ENCODE data around the gene MLEC. TPM values are rescaled to one million over a fixed set of nuclear protein-coding genes. Genes with fewer than 3 reads are reported as not detected.

MLEC gene
- total and polyA plus RNA-seq, 2 donors: 18.5 to 52.0 TPM

- Histone ChIP-seq H3K4me3 (ENCODE audit: low read length in 2 of 2) (no peak overlapping the region), H3K4me1 (ENCODE audit: control insufficient read depth in 2 of 2, insufficient read depth in 2 of 2, low read length in 2 of 2) (no peaks in the 10 kb centered on the region), H3K27ac (ENCODE audit: low read depth in 1 of 2, low read length in 1 of 2) (no peak overlapping the region), H3K36me3 (ENCODE audit: control insufficient read depth in 2 of 2, insufficient read depth in 2 of 2, low read length in 1 of 2) (peaks cover 2 to 23% of the 10 kb centered on the region in 2 donors), H3K27me3 (ENCODE audit: control insufficient read depth in 2 of 2, insufficient read depth in 1 of 2, low read length in 1 of 2) (no peaks in the 10 kb centered on the region), H3K9me3 (ENCODE audit: control insufficient read depth in 2 of 2, insufficient read depth in 1 of 2, low read length in 1 of 2) (no peaks in the 10 kb centered on the region)
- DNase-seq (ENCODE audit: low read depth in 6 of 9, low spot score in 9 of 9): no peak
- 98% methylated on average over 15 of the region's 15 CpGs for whole genome bisulfite sequencing
Observed at GRCh38 chr12:120740871-120741270, 53.9 kb downstream of the MLEC start.

- no peak for DNase-seq (ENCODE audit: low read depth in 6 of 9, low spot score in 9 of 9)
- Histone ChIP-seq H3K36me3 (ENCODE audit: control insufficient read depth in 2 of 2, insufficient read depth in 2 of 2, low read length in 1 of 2) (peaks cover 2 to 23% of the 10 kb centered on the region in 2 donors), H3K4me3 (ENCODE audit: low read length in 2 of 2) (no peak overlapping the region), H3K9me3 (ENCODE audit: control insufficient read depth in 2 of 2, insufficient read depth in 1 of 2, low read length in 1 of 2) (no peaks in the 10 kb centered on the region), H3K27me3 (ENCODE audit: control insufficient read depth in 2 of 2, insufficient read depth in 1 of 2, low read length in 1 of 2) (no peaks in the 10 kb centered on the region), H3K4me1 (ENCODE audit: control insufficient read depth in 2 of 2, insufficient read depth in 2 of 2, low read length in 2 of 2) (no peaks in the 10 kb centered on the region), H3K27ac (ENCODE audit: low read depth in 1 of 2, low read length in 1 of 2) (no peak overlapping the region)
- 95% methylated on average over 33 of the region's 33 CpGs for WGBS
Observed at GRCh38 chr12:120741476-120742421, 54.8 kb downstream of the MLEC start.

GRCh38 chr12:120744922-120745493 lies 58.1 kb downstream of the MLEC start:
- 96% methylated on average over 15 of the region's 15 CpGs for WGBS
- no peak for DNase-seq (ENCODE audit: low read depth in 6 of 9, low spot score in 9 of 9)
- Histone ChIP-seq H3K36me3 (ENCODE audit: control insufficient read depth in 2 of 2, insufficient read depth in 2 of 2, low read length in 1 of 2) (no peaks in the 10 kb centered on the region), H3K4me3 (ENCODE audit: low read length in 2 of 2) (no peak overlapping the region), H3K27me3 (ENCODE audit: control insufficient read depth in 2 of 2, insufficient read depth in 1 of 2, low read length in 1 of 2) (no peaks in the 10 kb centered on the region), H3K9me3 (ENCODE audit: control insufficient read depth in 2 of 2, insufficient read depth in 1 of 2, low read length in 1 of 2) (no peaks in the 10 kb centered on the region), H3K27ac (ENCODE audit: low read depth in 1 of 2, low read length in 1 of 2) (no peak overlapping the region), H3K4me1 (ENCODE audit: control insufficient read depth in 2 of 2, insufficient read depth in 2 of 2, low read length in 2 of 2) (no peaks in the 10 kb centered on the region)

GRCh38 chr12:120748242-120748641 lies 61.3 kb downstream of the MLEC start:
- Histone ChIP-seq H3K9me3 (ENCODE audit: control insufficient read depth in 2 of 2, insufficient read depth in 1 of 2, low read length in 1 of 2) (no peaks in the 10 kb centered on the region), H3K27ac (ENCODE audit: low read depth in 1 of 2, low read length in 1 of 2) (no peak overlapping the region), H3K27me3 (ENCODE audit: control insufficient read depth in 2 of 2, insufficient read depth in 1 of 2, low read length in 1 of 2) (no peaks in the 10 kb centered on the region), H3K4me1 (ENCODE audit: control insufficient read depth in 2 of 2, insufficient read depth in 2 of 2, low read length in 2 of 2) (no peaks in the 10 kb centered on the region), H3K36me3 (ENCODE audit: control insufficient read depth in 2 of 2, insufficient read depth in 2 of 2, low read length in 1 of 2) (no peaks in the 10 kb centered on the region), H3K4me3 (ENCODE audit: low read length in 2 of 2) (no peak overlapping the region)
- no peak for DNase-seq (ENCODE audit: low read depth in 6 of 9, low spot score in 9 of 9)
- 97% methylated on average over 7 of the region's 7 CpGs for WGBS

GRCh38 chr12:120749256-120749655 lies 62.3 kb downstream of the MLEC start:
- no peak for DNase-seq (ENCODE audit: low read depth in 6 of 9, low spot score in 9 of 9)
- no peaks in the 10 kb centered on the region for H3K4me1 ChIP-seq (ENCODE audit: control insufficient read depth in 2 of 2, insufficient read depth in 2 of 2, low read length in 2 of 2)
- no peak overlapping the region for H3K27ac ChIP-seq (ENCODE audit: low read depth in 1 of 2, low read length in 1 of 2)
- H3K9me3 ChIP-seq (ENCODE audit: control insufficient read depth in 2 of 2, insufficient read depth in 1 of 2, low read length in 1 of 2): peaks cover 0 to under 1% of the 10 kb centered on the region in 2 donors
- no peaks in the 10 kb centered on the region for H3K36me3 ChIP-seq (ENCODE audit: control insufficient read depth in 2 of 2, insufficient read depth in 2 of 2, low read length in 1 of 2)
- 96% methylated on average over 5 of the region's 5 CpGs for WGBS
- H3K4me3 ChIP-seq (ENCODE audit: low read length in 2 of 2): no peak overlapping the region
- H3K27me3 ChIP-seq (ENCODE audit: control insufficient read depth in 2 of 2, insufficient read depth in 1 of 2, low read length in 1 of 2): no peaks in the 10 kb centered on the region

- Histone ChIP-seq H3K36me3 (ENCODE audit: control insufficient read depth in 2 of 2, insufficient read depth in 2 of 2, low read length in 1 of 2) (no peaks in the 10 kb centered on the region), H3K9me3 (ENCODE audit: control insufficient read depth in 2 of 2, insufficient read depth in 1 of 2, low read length in 1 of 2) (peaks cover 0 to 6% of the 10 kb centered on the region in 2 donors), H3K4me1 (ENCODE audit: control insufficient read depth in 2 of 2, insufficient read depth in 2 of 2, low read length in 2 of 2) (no peaks in the 10 kb centered on the region), H3K4me3 (ENCODE audit: low read length in 2 of 2) (no peak overlapping the region), H3K27ac (ENCODE audit: low read depth in 1 of 2, low read length in 1 of 2) (no peak overlapping the region), H3K27me3 (ENCODE audit: control insufficient read depth in 2 of 2, insufficient read depth in 1 of 2, low read length in 1 of 2) (no peaks in the 10 kb centered on the region)
- DNase-seq (ENCODE audit: low read depth in 6 of 9, low spot score in 9 of 9): no peak
- 96% methylated on average over 5 of the region's 5 CpGs for WGBS
Observed at GRCh38 chr12:120750806-120751205, 63.9 kb downstream of the MLEC start.

- no peak overlapping the region for H3K4me3 ChIP-seq (ENCODE audit: low read length in 2 of 2)
- H3K9me3 ChIP-seq (ENCODE audit: control insufficient read depth in 2 of 2, insufficient read depth in 1 of 2, low read length in 1 of 2): peaks cover 0 to 6% of the 10 kb centered on the region in 2 donors
- 97% methylated on average over 9 of the region's 9 CpGs for WGBS
- H3K27me3 ChIP-seq (ENCODE audit: control insufficient read depth in 2 of 2, insufficient read depth in 1 of 2, low read length in 1 of 2): no peaks in the 10 kb centered on the region
- H3K27ac ChIP-seq (ENCODE audit: low read depth in 1 of 2, low read length in 1 of 2): no peak overlapping the region
- H3K36me3 ChIP-seq (ENCODE audit: control insufficient read depth in 2 of 2, insufficient read depth in 2 of 2, low read length in 1 of 2): no peaks in the 10 kb centered on the region
- no peaks in the 10 kb centered on the region for H3K4me1 ChIP-seq (ENCODE audit: control insufficient read depth in 2 of 2, insufficient read depth in 2 of 2, low read length in 2 of 2)
- no peak for DNase-seq (ENCODE audit: low read depth in 6 of 9, low spot score in 9 of 9)
Observed at GRCh38 chr12:120751389-120751788, 64.4 kb downstream of the MLEC start.

Other genes with a start within 250 kb of the MLEC start
- gene COX6A1, start 249.0 kb upstream of the MLEC start, total RNA-seq: 443 TPM
- 494 TPM for gene COX6A1, start 249.0 kb upstream of the MLEC start, polyA plus RNA-seq
- 34.8 TPM for gene TRIAP1, start 240.8 kb upstream of the MLEC start, total RNA-seq
- 50.3 TPM for gene TRIAP1, start 240.8 kb upstream of the MLEC start, polyA plus RNA-seq
- gene GATC, start 240.7 kb upstream of the MLEC start, total RNA-seq: 22.8 TPM
- gene GATC, start 240.7 kb upstream of the MLEC start, polyA plus RNA-seq: 14.4 TPM
- gene SRSF9, start 217.4 kb upstream of the MLEC start, total RNA-seq: 152 TPM
- gene SRSF9, start 217.4 kb upstream of the MLEC start, polyA plus RNA-seq: 178 TPM
- gene DYNLL1, start 191.0 kb upstream of the MLEC start, total RNA-seq: 248 TPM
- 410 TPM for gene DYNLL1, start 191.0 kb upstream of the MLEC start, polyA plus RNA-seq
- 32.6 TPM for gene COQ5, start 158.0 kb upstream of the MLEC start, total RNA-seq
- gene COQ5, start 158.0 kb upstream of the MLEC start, polyA plus RNA-seq: 47.5 TPM
- gene RNF10, start 152.8 kb upstream of the MLEC start, total RNA-seq: 44.8 TPM
- 165 TPM for gene RNF10, start 152.8 kb upstream of the MLEC start, polyA plus RNA-seq
- 55.4 TPM for gene POP5, start 105.7 kb upstream of the MLEC start, total RNA-seq
- 95.1 TPM for gene POP5, start 105.7 kb upstream of the MLEC start, polyA plus RNA-seq
- gene CABP1, start 46.5 kb upstream of the MLEC start, total RNA-seq: 0.24 TPM
- gene CABP1, start 46.5 kb upstream of the MLEC start, polyA plus RNA-seq: 1.0 TPM
- 9.3 TPM for gene UNC119B, start 23.3 kb downstream of the MLEC start, total RNA-seq
- gene UNC119B, start 23.3 kb downstream of the MLEC start, polyA plus RNA-seq: 12.0 TPM
- gene ACADS, start 38.7 kb downstream of the MLEC start, total RNA-seq: 16.0 TPM
- gene ACADS, start 38.7 kb downstream of the MLEC start, polyA plus RNA-seq: 29.3 TPM
- 10.9 TPM for gene SPPL3, start 217.2 kb downstream of the MLEC start, total RNA-seq
- 22.4 TPM for gene SPPL3, start 217.2 kb downstream of the MLEC start, polyA plus RNA-seq

Measured in thymus (tissue), 11 donors.